A673 (cell line): ENCODE data around the gene SLC5A4.

Source experiments
- CTCF ChIP-seq: fragments of 300-800, 200-600 bp; sonication (generic); conservative IDR thresholded peaks from 2 replicates; pipeline ENCODE4 v1.5.1; 2017; ENCODE audit warnings: low read depth, mild to moderate bottlenecking, antibody characterized with exemption, low read length, moderate library complexity, mixed read lengths
- EZH2 ChIP-seq: fragments of 200-600 bp; sonication (generic); IDR thresholded peaks from 2 replicates; pipeline ENCODE4 v1.6.1; 2017; ENCODE audit warnings: borderline replicate concordance, low read depth, mild to moderate bottlenecking, mixed read lengths, antibody characterized with exemption, low read length; ENCODE audit not compliant: poor library complexity, severe bottlenecking

DNA sequence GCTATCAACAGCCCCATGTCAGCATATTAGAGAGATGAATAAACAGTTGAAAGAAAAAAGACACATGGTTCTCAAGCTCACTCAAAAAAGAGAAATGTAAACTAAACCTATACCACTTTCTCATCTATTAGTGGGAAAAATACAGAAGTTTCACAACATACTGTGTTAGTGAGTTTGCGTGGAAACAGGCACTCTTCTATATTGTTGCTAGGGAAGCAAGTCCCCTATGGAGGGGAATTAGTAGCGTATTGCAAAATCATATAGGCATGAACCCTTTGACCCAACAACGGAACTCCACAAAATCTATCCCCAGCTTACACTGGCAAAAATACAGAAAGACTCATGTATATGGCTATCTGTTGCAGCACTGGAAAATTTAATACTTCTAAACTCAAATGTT lies 36.1 kb downstream of the SLC5A4 start:
- no peak for TF ChIP-seq CTCF
- TF ChIP-seq EZH2, result no peak
